ENCODE measurements around the gene NHERF1. TPM values are rescaled to one million over a fixed set of nuclear protein-coding genes. Genes with fewer than 3 reads are reported as not detected.
A peak's percentile ranks its signal among the peaks of the same experiment; 100 is the strongest.

The NHERF1 gene
- total RNA-seq, 3 donors from 2014 or later, result 124 to 138 (median 137) TPM

DNA sequence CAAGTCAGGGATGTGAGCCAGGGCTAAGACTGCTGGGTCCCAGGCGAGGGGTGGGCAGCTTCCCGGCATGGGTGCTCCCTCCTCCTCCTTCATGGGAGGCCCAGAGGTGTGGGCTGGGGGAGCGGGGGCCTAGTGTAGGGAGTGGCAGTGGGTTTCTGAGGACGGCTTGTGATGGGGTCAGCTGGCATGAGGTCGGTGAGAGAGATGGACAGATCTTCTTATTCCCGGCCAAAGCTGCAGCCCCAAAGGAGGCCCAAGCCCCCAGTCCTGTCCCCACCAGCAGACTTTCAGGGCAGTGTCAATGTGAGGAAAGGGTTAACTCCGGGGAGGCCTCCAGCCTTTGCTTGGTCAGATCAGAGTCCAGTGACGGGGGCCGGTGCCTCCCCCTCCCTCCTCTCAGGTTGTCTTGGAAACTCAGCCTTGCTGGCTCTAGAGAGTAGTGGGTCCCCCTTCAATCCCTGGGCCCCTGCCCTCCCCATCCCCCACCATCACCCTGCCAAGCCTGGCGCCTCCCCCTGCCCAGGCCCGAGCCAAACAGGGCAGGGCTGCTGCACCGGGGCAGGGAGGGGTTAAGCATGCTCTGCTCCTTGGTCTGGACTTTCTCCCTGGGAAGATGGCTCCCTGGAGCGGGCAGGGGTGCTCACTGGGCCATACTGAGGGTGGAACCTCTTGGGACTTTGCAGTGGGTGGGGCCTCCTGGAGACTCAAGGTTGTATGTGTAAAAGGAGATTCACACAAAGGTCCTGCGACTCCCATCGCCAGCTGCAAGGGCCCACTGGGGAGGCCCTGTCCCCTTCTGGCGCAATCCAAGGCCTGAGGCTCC is 15.3 kb downstream of the NHERF1 start:
- no peak for ATAC-seq
- no peak for DNase-seq
- no peaks in the 10 kb centered on the region for H3K9me3 Mint-ChIP-seq
- H3K4me1 Mint-ChIP-seq (ENCODE audit: low read depth), result peaks cover 37% of the 10 kb centered on the region
- H3K4me3 Mint-ChIP-seq, result no peak overlapping the region
- peaks cover 11% of the 10 kb centered on the region for H3K36me3 Mint-ChIP-seq (ENCODE audit: insufficient read depth)
- no peaks in the 10 kb centered on the region for H3K27me3 Mint-ChIP-seq (ENCODE audit: low read depth)

DNA sequence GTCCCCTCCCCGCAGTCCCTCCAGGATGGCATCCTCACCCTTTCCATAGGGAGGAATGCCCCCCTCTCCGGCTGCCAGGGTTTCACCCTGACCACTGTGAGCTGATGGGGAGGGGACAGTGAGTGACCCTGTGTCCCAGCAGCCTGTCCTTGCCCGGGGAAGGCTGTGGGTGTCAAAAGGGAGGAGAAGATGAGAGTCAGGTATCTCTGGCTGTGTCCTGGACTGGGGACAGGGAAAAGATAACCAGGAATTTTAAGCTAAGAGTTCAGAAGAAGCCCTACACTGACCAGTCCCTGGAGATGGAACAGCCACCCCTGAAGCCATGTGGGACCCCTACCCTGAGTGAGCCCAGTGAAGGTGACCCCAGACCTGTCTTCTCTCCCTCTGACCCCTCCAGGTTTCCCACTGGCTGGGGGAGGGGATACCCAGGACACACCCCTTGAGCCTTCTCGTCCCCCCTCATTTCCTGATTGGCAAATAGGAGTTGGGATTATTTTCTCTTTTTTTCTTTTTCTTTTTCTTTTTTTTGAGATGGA is 16.4 kb downstream of the NHERF1 start:
- H3K9me3 Mint-ChIP-seq, result no peaks in the 10 kb centered on the region
- no peak overlapping the region for H3K4me3 Mint-ChIP-seq
- peaks cover 27% of the 10 kb centered on the region for H3K4me1 Mint-ChIP-seq (ENCODE audit: low read depth)
- no peaks in the 10 kb centered on the region for H3K27me3 Mint-ChIP-seq (ENCODE audit: low read depth)
- no peak for DNase-seq
- ATAC-seq, result no peak
- peaks cover 12% of the 10 kb centered on the region for H3K36me3 Mint-ChIP-seq (ENCODE audit: insufficient read depth)

DNA sequence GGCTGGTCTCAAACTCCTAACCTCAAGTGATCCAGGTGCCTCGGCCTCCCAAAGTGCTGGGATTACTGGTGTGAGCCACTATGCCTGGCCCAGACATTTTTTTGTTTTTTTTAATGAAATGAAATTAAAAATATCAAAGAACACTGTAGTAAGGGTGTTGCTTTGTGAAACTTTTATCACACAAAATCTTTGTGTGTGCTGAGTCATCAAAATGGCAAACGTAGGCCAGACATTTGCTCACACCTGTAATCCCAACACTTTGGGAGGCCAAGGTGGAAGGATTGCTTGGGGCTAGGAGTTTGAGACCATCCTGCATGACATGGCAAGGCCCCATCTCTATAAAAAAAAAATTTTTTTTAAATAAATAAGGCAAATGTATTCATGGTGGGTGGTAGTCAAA is 18.0 kb downstream of the NHERF1 start:
- Mint-ChIP-seq H3K4me1 (ENCODE audit: low read depth) (peaks cover 23% of the 10 kb centered on the region), H3K36me3 (ENCODE audit: insufficient read depth) (peaks cover 22% of the 10 kb centered on the region), H3K27me3 (ENCODE audit: low read depth) (no peaks in the 10 kb centered on the region), H3K4me3 (no peak overlapping the region), H3K9me3 (no peaks in the 10 kb centered on the region)
- no peak for DNase-seq
- ATAC-seq, result no peak

- ATAC-seq (no peak), DNase-seq (no peak)
- Mint-ChIP-seq H3K4me3 (no peak overlapping the region), H3K27me3 (ENCODE audit: low read depth) (no peaks in the 10 kb centered on the region), H3K4me1 (ENCODE audit: low read depth) (peaks cover 19% of the 10 kb centered on the region), H3K36me3 (ENCODE audit: insufficient read depth) (peaks cover 22% of the 10 kb centered on the region), H3K9me3 (no peaks in the 10 kb centered on the region)
Observed at GRCh38 chr17:74767111-74767516, 18.7 kb downstream of the NHERF1 start.

DNA sequence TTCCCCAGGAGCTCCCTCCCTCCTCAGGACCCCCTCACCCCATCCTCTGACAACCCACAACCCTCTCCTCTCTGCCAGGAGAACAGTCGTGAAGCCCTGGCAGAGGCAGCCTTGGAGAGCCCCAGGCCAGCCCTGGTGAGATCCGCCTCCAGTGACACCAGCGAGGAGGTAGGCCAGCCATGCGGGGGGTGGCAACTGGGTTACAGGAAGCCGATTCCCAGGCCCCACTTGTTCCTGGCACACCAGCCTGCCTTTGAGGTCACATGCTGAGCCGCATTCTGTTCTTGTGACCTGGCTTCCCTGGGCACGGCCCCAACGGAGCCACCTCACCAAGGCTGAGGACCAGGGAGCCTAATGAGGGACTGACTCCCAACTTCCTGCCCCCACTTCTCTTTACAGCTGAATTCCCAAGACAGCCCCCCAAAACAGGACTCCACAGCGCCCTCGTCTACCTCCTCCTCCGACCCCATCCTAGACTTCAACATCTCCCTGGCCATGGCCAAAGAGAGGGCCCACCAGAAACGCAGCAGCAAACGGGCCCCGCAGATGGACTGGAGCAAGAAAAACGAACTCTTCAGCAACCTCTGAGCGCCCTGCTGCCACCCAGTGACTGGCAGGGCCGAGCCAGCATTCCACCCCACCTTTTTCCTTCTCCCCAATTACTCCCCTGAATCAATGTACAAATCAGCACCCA is 19.8 kb downstream of the NHERF1 start:
- peaks cover 27% of the 10 kb centered on the region for H3K36me3 Mint-ChIP-seq (ENCODE audit: insufficient read depth)
- no peak overlapping the region for H3K4me3 Mint-ChIP-seq
- no peaks in the 10 kb centered on the region for H3K27me3 Mint-ChIP-seq (ENCODE audit: low read depth)
- no peak for ATAC-seq
- H3K9me3 Mint-ChIP-seq, result no peaks in the 10 kb centered on the region
- no peak for DNase-seq
- H3K4me1 Mint-ChIP-seq (ENCODE audit: low read depth), result peaks cover 16% of the 10 kb centered on the region

GRCh38 chr17:74768763-74769114 is 20.3 kb downstream of the NHERF1 start:
- ATAC-seq (no peak), DNase-seq (no peak)
- Mint-ChIP-seq H3K4me1 (ENCODE audit: low read depth) (peaks cover 17% of the 10 kb centered on the region), H3K36me3 (ENCODE audit: insufficient read depth) (peaks cover 28% of the 10 kb centered on the region), H3K27me3 (ENCODE audit: low read depth) (no peaks in the 10 kb centered on the region), H3K9me3 (no peaks in the 10 kb centered on the region), H3K4me3 (no peak overlapping the region)

GRCh38 chr17:74769266-74769855 is 20.9 kb downstream of the NHERF1 start:
- H3K27me3 Mint-ChIP-seq (ENCODE audit: low read depth), result no peaks in the 10 kb centered on the region
- no peaks in the 10 kb centered on the region for H3K9me3 Mint-ChIP-seq
- ATAC-seq, result no peak
- H3K36me3 Mint-ChIP-seq (ENCODE audit: insufficient read depth), result peaks cover 30% of the 10 kb centered on the region
- H3K4me1 Mint-ChIP-seq (ENCODE audit: low read depth), result peaks cover 22% of the 10 kb centered on the region
- DNase-seq, result no peak
- no peak overlapping the region for H3K4me3 Mint-ChIP-seq

DNA sequence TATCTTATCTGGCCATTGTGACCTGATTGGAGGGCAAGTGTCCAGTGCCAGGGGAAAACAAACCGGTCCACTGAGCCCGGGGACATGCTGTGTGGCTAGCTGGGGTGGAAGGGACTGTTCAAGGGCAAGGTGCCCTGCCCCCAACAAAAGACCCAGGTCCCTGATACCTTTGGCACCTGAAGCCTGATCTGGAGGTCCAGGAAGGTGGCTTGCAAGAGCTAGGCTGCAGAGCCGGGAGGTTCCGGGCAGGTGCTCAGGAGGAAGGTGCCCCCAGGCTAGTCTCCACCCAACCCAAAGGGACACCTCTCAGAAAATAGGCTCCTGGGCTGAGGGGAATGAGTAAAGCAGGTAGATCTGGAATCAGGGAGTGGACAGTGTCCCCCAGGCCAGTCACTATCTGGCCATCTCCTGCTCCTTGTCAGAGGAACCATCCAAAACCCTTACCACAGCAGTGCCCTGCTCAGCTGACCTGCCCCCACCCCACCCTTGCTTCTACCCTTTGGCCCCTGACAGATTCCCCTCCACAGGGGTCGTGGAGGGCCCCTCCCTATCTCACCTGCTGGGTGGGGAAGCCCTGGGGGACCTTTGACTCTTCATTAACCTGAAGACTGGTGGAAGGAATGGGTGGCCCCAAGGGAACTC is 21.5 kb downstream of the NHERF1 start:
- Mint-ChIP-seq H3K9me3 (no peaks in the 10 kb centered on the region), H3K4me3 (no peak overlapping the region), H3K36me3 (ENCODE audit: insufficient read depth) (peaks cover 30% of the 10 kb centered on the region), H3K27me3 (ENCODE audit: low read depth) (no peaks in the 10 kb centered on the region), H3K4me1 (ENCODE audit: low read depth) (peaks cover 22% of the 10 kb centered on the region)
- DNase-seq (no peak), ATAC-seq (no peak)

DNA sequence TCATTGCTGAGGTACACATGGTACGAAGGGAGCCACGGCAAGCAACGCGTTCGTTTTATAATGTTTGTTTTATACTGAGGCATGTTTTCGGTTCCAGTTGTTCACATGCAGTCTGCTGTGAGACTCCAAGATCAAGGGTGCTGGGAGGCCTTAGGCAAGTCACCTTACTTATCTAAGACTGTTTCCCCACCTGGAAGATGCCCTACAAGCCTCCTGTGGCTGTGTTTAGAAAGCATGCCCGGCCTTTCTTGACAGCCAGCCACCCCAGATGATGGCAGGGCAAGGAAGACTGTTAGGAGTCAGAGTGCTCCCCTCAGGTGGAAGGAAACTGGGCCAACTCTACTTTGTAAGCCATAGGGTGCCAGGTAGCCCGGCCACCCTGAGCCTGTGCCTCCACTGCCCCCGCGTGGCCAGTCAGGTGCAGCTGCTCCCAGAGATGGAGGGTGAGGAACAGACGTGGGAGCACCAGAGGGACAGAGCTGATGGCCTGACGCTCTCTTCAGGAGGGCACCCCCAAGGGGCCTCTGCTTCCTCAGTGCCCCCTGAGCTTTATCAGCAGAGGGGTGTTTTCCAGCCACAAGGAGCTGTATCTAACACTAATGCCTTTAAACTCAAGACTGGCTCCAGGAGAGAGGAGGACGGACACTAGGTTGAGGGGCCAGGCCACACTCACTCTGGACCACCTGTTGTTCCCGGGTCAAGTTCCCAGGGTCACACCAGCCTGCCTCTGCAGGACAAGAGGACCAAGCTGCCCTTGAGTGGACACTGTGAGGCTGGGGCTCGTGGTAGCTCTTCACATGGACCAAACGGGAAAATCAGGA is 22.3 kb downstream of the NHERF1 start:
- Mint-ChIP-seq H3K27me3 (ENCODE audit: low read depth) (no peaks in the 10 kb centered on the region), H3K4me3 (no peak overlapping the region), H3K36me3 (ENCODE audit: insufficient read depth) (peaks cover 31% of the 10 kb centered on the region), H3K9me3 (no peaks in the 10 kb centered on the region), H3K4me1 (ENCODE audit: low read depth) (peaks cover 27% of the 10 kb centered on the region)
- DNase-seq, result peak; percentile 72
- ATAC-seq, result peak; percentile 90 to 92

GRCh38 chr17:74771319-74771914 is 23.0 kb downstream of the NHERF1 start:
- H3K4me1 Mint-ChIP-seq (ENCODE audit: low read depth), result peaks cover 32% of the 10 kb centered on the region
- peaks cover 32% of the 10 kb centered on the region for H3K36me3 Mint-ChIP-seq (ENCODE audit: insufficient read depth)
- no peak overlapping the region for H3K4me3 Mint-ChIP-seq
- DNase-seq (no peak), ATAC-seq (no peak)
- no peaks in the 10 kb centered on the region for H3K9me3 Mint-ChIP-seq
- H3K27me3 Mint-ChIP-seq (ENCODE audit: low read depth), result no peaks in the 10 kb centered on the region

GRCh38 chr17:74772053-74772452 is 23.6 kb downstream of the NHERF1 start:
- Mint-ChIP-seq H3K4me3 (no peak overlapping the region), H3K36me3 (ENCODE audit: insufficient read depth) (peaks cover 30% of the 10 kb centered on the region), H3K4me1 (ENCODE audit: low read depth) (peaks cover 36% of the 10 kb centered on the region), H3K9me3 (no peaks in the 10 kb centered on the region), H3K27me3 (ENCODE audit: low read depth) (no peaks in the 10 kb centered on the region)
- no peak for ATAC-seq
- no peak for DNase-seq

DNA sequence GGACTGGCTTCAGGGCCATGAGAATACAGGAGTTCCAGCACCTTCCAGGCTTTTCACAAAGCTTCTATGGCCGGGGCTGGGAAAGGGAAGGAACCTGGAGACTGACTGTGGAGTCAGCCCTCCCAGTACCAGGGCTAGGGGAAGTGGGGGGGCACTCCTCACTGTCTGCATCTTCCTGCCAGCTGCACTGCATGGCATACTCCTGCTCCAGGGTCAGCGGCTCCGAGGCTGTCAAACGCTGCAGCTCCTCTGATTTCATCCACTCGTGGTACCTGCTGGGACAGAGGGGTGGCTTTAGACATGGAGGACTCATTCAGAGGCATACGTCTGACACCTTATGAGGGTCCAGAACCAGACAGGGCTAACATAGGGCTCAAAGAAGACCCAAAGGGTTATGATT is 25.0 kb downstream of the NHERF1 start:
- H3K4me1 Mint-ChIP-seq (ENCODE audit: low read depth), result peaks cover 46% of the 10 kb centered on the region
- H3K9me3 Mint-ChIP-seq, result no peaks in the 10 kb centered on the region
- H3K4me3 Mint-ChIP-seq, result peak overlapping the region; percentile 100
- H3K36me3 Mint-ChIP-seq (ENCODE audit: insufficient read depth), result peaks cover 32% of the 10 kb centered on the region
- DNase-seq, result no peak
- no peaks in the 10 kb centered on the region for H3K27me3 Mint-ChIP-seq (ENCODE audit: low read depth)
- ATAC-seq, result no peak

GRCh38 chr17:74773871-74774286 is 25.5 kb downstream of the NHERF1 start:
- DNase-seq (no peak), ATAC-seq (no peak)
- H3K4me1 Mint-ChIP-seq (ENCODE audit: low read depth), result peaks cover 46% of the 10 kb centered on the region
- peaks cover 27% of the 10 kb centered on the region for H3K36me3 Mint-ChIP-seq (ENCODE audit: insufficient read depth)
- peak overlapping the region; percentile 100 for H3K4me3 Mint-ChIP-seq
- no peaks in the 10 kb centered on the region for H3K9me3 Mint-ChIP-seq
- H3K27me3 Mint-ChIP-seq (ENCODE audit: low read depth), result no peaks in the 10 kb centered on the region
